Measurements from ENCODE around the gene MUTYH. TPM values are rescaled to one million over a fixed set of nuclear protein-coding genes. Genes with fewer than 3 reads are reported as not detected.

MUTYH gene
- total RNA-seq, 1 donor from 2014 or later, result 48.2 TPM

- peak; percentile 42 for DNase-seq (ENCODE audit: low spot score)
- no peaks in the 10 kb centered on the region for H3K9me3 Mint-ChIP-seq
- H3K4me3 Mint-ChIP-seq, result no peak overlapping the region
- H3K4me1 ChIP-seq, result peaks cover 33% of the 10 kb centered on the region
- H3K27me3 ChIP-seq, result no peaks in the 10 kb centered on the region
- no peaks in the 10 kb centered on the region for H4K20me1 ChIP-seq (ENCODE audit: low read depth)
- H3K27me3 Mint-ChIP-seq (ENCODE audit: insufficient read depth, low read depth), result no peaks in the 10 kb centered on the region
- peaks cover 21% of the 10 kb centered on the region for H3K4me1 Mint-ChIP-seq
- peaks cover 7% of the 10 kb centered on the region for H3K9me3 ChIP-seq (ENCODE audit: low read depth)
- no peak overlapping the region for H3K27ac Mint-ChIP-seq
- H3K36me3 Mint-ChIP-seq, result no peaks in the 10 kb centered on the region
- peak overlapping the region; percentile 47 for H3K4me2 ChIP-seq
- H3K36me3 ChIP-seq, result no peaks in the 10 kb centered on the region
- H3K27ac ChIP-seq, result peak overlapping the region; percentile 71
- peak overlapping the region; percentile 18 for H3K4me3 ChIP-seq
- no peak for TF ChIP-seq EZH2 (IDR thresholded peaks at IDR 0.05)
- no peak for TF ChIP-seq EZH2phosphoT487 (IDR thresholded peaks at IDR 0.05)
- TF ChIP-seq, protein P1, sequence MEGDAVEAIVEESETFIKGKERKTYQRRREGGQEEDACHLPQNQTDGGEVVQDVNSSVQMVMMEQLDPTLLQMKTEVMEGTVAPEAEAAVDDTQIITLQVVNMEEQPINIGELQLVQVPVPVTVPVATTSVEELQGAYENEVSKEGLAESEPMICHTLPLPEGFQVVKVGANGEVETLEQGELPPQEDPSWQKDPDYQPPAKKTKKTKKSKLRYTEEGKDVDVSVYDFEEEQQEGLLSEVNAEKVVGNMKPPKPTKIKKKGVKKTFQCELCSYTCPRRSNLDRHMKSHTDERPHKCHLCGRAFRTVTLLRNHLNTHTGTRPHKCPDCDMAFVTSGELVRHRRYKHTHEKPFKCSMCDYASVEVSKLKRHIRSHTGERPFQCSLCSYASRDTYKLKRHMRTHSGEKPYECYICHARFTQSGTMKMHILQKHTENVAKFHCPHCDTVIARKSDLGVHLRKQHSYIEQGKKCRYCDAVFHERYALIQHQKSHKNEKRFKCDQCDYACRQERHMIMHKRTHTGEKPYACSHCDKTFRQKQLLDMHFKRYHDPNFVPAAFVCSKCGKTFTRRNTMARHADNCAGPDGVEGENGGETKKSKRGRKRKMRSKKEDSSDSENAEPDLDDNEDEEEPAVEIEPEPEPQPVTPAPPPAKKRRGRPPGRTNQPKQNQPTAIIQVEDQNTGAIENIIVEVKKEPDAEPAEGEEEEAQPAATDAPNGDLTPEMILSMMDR (IDR thresholded peaks at IDR 0.05), result no peak
- H3K9ac ChIP-seq, result no peak overlapping the region
- H3K79me2 ChIP-seq (ENCODE audit: low read depth), result no peaks in the 10 kb centered on the region
- peaks cover 41% of the 10 kb centered on the region for H3F3A ChIP-seq (ENCODE audit: low read depth)
- peak overlapping the region; percentile 84 for H2AFZ ChIP-seq (replicated peaks)
Measured at GRCh38 chr1:45306319-45306718, 33.9 kb downstream of the MUTYH start.

DNA sequence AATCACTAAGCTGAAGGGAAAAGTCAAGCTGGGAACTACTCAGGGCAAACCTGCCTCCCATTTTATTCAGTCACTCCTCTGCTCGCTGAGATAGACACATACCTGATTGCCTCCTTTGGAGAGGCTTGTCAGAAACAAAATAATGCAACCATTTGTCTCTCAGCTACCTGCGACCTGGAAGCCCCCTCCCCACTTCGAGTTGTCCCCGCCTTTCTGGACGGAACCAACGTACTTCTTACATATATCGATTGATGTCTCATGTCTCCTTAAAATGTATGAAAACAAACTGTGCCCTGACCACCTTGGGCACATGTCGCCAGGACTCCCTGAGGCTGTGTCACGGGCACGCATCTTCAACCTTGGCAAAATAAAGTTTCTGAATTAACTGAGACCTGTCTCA is 35.0 kb downstream of the MUTYH start:
- Mint-ChIP-seq H3K4me1 (peaks cover 23% of the 10 kb centered on the region), H3K4me3 (peak overlapping the region; percentile 73), H3K9me3 (no peaks in the 10 kb centered on the region), H3K36me3 (no peaks in the 10 kb centered on the region), H3K27me3 (ENCODE audit: insufficient read depth, low read depth) (peaks cover 4% of the 10 kb centered on the region), H3K27ac (no peak overlapping the region)
- H3K9me3 ChIP-seq (ENCODE audit: low read depth), result no peaks in the 10 kb centered on the region
- H3K4me1 ChIP-seq, result peaks cover 33% of the 10 kb centered on the region
- H3K4me3 ChIP-seq, result no peak overlapping the region
- peak overlapping the region; percentile 74 for H3K4me2 ChIP-seq
- no peak for TF ChIP-seq EZH2phosphoT487 (IDR thresholded peaks at IDR 0.05)
- TF ChIP-seq, protein P1 (IDR thresholded peaks at IDR 0.05), result no peak
- TF ChIP-seq EZH2 (IDR thresholded peaks at IDR 0.05), result no peak
- no peaks in the 10 kb centered on the region for H3K27me3 ChIP-seq
- H3K27ac ChIP-seq, result peak overlapping the region; percentile 71
- DNase-seq (ENCODE audit: low spot score), result no peak
- H2AFZ ChIP-seq (replicated peaks), result no peak overlapping the region
- H4K20me1 ChIP-seq (ENCODE audit: low read depth), result no peaks in the 10 kb centered on the region
- H3K9ac ChIP-seq, result no peak overlapping the region
- H3F3A ChIP-seq (ENCODE audit: low read depth), result peaks cover 47% of the 10 kb centered on the region
- H3K79me2 ChIP-seq (ENCODE audit: low read depth), result no peaks in the 10 kb centered on the region
- H3K36me3 ChIP-seq, result no peaks in the 10 kb centered on the region

DNA sequence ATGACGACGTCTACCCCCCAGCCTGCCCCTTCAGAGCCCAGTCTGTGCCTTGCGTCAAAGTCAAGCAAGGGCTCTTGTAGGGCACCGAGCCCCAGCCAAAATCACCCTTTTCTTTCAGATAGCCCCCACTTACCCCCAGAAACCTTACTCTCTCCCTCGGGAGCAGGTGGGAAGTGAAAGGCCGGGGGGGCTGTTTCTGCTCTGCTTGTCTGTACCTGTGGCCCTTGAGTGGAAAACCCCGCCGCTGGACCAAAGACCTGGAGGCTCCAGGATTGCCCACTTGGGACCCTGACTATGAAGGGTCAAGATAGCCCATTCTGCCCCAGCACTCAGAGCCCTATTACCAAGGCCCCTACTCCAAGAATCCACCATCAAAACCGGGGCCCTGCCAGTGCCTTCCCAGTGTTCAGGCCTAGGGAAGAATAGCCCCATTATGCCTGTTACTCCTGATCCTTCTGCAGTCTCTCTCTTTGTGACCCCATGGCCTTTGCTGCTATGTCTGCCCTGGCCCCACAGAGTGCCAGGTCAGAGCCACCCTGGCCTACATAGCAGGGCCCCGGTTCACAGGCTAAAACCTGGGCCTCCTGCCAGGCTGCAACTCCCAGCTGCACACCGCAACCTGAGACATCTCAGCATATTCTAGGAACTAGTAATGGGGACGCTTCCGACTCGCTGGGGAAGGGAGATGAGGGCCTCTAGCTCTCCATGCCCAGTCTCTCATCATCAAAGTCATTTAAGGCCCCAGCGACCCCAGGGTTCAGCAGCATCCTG is 35.7 kb downstream of the MUTYH start:
- H3K4me2 ChIP-seq, result peak overlapping the region; percentile 74
- no peaks in the 10 kb centered on the region for H3K9me3 ChIP-seq (ENCODE audit: low read depth)
- no peaks in the 10 kb centered on the region for H3K9me3 Mint-ChIP-seq
- H3K27ac ChIP-seq, result no peak overlapping the region
- peaks cover 33% of the 10 kb centered on the region for H3K4me1 ChIP-seq
- H2AFZ ChIP-seq (replicated peaks), result peak overlapping the region; percentile 45
- peak; percentile 38 for DNase-seq (ENCODE audit: low spot score)
- H3K9ac ChIP-seq, result no peak overlapping the region
- no peaks in the 10 kb centered on the region for H3K36me3 Mint-ChIP-seq
- no peaks in the 10 kb centered on the region for H4K20me1 ChIP-seq (ENCODE audit: low read depth)
- H3K4me3 ChIP-seq, result peak overlapping the region; percentile 66
- no peaks in the 10 kb centered on the region for H3K79me2 ChIP-seq (ENCODE audit: low read depth)
- TF ChIP-seq, protein P1 (IDR thresholded peaks at IDR 0.05), result no peak
- TF ChIP-seq EZH2 (IDR thresholded peaks at IDR 0.05) (no peak), EZH2phosphoT487 (IDR thresholded peaks at IDR 0.05) (no peak)
- no peaks in the 10 kb centered on the region for H3K36me3 ChIP-seq
- H3K27me3 ChIP-seq, result no peaks in the 10 kb centered on the region
- peak overlapping the region; percentile 95 for H3K27ac Mint-ChIP-seq
- peaks cover 4% of the 10 kb centered on the region for H3K27me3 Mint-ChIP-seq (ENCODE audit: insufficient read depth, low read depth)
- H3F3A ChIP-seq (ENCODE audit: low read depth), result peaks cover 47% of the 10 kb centered on the region
- H3K4me3 Mint-ChIP-seq, result peak overlapping the region; percentile 90
- peaks cover 23% of the 10 kb centered on the region for H3K4me1 Mint-ChIP-seq

Data from neural progenitor cell (in vitro differentiated cells).